MCF 10A (cell line): ENCODE measurements around the gene CASR. TPM values are rescaled to one million over a fixed set of nuclear protein-coding genes. Genes with fewer than 3 reads are reported as not detected.

Source experiments
- BruUV-seq: library from RNA; stranded (reverse); fragments of 400-500 nt; replicated peaks from 2 replicates; lab custom pipeline; 2021; lab: Mats Ljungman, UMichigan
- CTCF ChIA-PET: fragments of 300-600 bp; sonication (Branson Sonifier 250); formaldehyde crosslinking; extraction: SDS; loops from one replicate; lab custom pipeline; 2021; ENCODE audit warnings: antibody characterized with exemption, inconsistent platforms; lab: Yijun Ruan, JAX
- POLR2A ChIA-PET: fragments of 300-600, 350-650 bp; sonication (Branson Sonifier 250); formaldehyde crosslinking; extraction: SDS; loops from one replicate; lab custom pipeline; 2020; ENCODE audit warnings: antibody characterized with exemption, inconsistent platforms; lab: Yijun Ruan, JAX
- DNase-seq: peaks from one replicate; pipeline ENCODE4 v3.0.0-alpha.2; 2018; ENCODE audit not compliant: unreplicated experiment
- H3K27ac Mint-ChIP-seq: one replicate; pipeline ENCODE4 v1.8.0; 2022; ENCODE audit warnings: mild to moderate bottlenecking, low read depth, mixed read lengths; ENCODE audit not compliant: unreplicated experiment
- H3K27me3 Mint-ChIP-seq: one replicate; pipeline ENCODE4 v1.8.0; 2022; ENCODE audit warnings: mixed read lengths; ENCODE audit not compliant: insufficient read depth, unreplicated experiment
- H3K36me3 Mint-ChIP-seq: one replicate; pipeline ENCODE4 v1.8.0; 2022; ENCODE audit warnings: mild to moderate bottlenecking, moderate library complexity, mixed read lengths; ENCODE audit not compliant: insufficient read depth, unreplicated experiment
- H3K4me1 Mint-ChIP-seq: one replicate; pipeline ENCODE4 v1.8.0; 2022; ENCODE audit warnings: mixed read lengths; ENCODE audit not compliant: insufficient read depth, unreplicated experiment
- H3K4me3 Mint-ChIP-seq: one replicate; pipeline ENCODE4 v1.8.0; 2022; ENCODE audit warnings: mild to moderate bottlenecking, moderate library complexity, mixed read lengths; ENCODE audit not compliant: unreplicated experiment
- H3K9me3 Mint-ChIP-seq: one replicate; pipeline ENCODE4 v1.8.0; 2022; ENCODE audit warnings: mixed read lengths; ENCODE audit not compliant: unreplicated experiment
- intact Hi-C: fragments of 100-400 bp; cut with micrococcal nuclease; formaldehyde crosslinking; loops from 2 replicates; pipeline ENCODE4 v1.14.1; 2022
- total RNA-seq: library from RNA; stranded (reverse); gene quantifications from 2 replicates; pipeline ENCODE4 v1.2.3, GENCODE V29; 2022
- TF ChIP-seq, protein P1 (sequence below): fragments of 200-600 bp; IDR thresholded peaks from one replicate; pipeline ENCODE4 v1.8.0; 2022; ENCODE audit warnings: antibody characterized with exemption, mild to moderate bottlenecking; ENCODE audit not compliant: unreplicated experiment

The CASR gene
- total RNA-seq, 1 experiment from 2014 or later = not detected

DNA sequence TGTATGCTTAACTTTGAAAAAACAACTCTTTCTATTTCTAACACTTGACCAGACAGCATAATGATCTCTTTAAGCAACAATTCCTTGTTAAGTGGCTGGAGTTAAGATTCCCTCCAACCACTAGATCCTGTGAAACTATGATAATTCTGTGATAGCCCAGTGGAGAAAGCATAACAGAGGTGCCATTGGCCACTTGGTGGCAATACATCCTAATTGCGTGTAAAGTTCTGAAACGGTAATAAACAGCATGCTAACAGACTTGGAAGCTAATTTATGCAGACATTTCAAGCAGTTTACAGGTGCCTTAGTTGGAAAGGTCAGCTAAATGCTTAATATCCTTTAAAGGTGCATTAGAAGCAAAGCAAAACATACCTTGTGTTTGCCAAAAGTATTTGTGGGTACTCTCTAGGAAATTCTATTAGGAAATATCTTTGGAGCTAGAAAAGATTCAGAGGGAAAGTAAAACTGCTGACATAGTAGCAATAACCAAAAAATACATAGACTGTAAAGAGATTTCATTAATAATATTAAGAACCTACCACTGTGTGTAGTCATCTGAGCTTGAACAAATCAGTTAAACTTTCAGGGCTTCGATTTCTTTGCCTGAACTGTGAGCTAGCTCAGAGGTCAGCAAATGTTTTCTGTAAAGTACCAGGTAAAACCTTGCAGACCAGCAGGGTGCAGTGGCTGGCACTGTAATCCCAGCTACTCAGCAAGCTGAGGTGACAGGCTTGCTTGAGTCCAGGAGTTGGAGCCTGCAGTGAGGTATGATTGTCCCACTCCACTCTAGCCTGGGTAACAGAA is 122.6 kb downstream of the CASR start:
- CTCF ChIA-PET = interaction anchor here (0.6 to 7.3 kb wide), 49 partner anchors 9 to 759 kb away, joined by 3 to 165 read pairs (median 5); partner anchors contain the start of genes CASR, CSTA, FAM162A and WDR5B
- no peaks in the 10 kb centered on the region for H3K27me3 Mint-ChIP-seq
- no peak overlapping the region for H3K27ac Mint-ChIP-seq
- POLR2A ChIA-PET = interaction anchor here (0.5 to 4.3 kb wide), 19 partner anchors 9 to 759 kb away, joined by 3 to 45 read pairs (median 4); partner anchors contain the start of genes CSTA, FAM162A, MIX23 and WDR5B
- BruUV-seq = no TSS peak
- TF ChIP-seq, protein P1, sequence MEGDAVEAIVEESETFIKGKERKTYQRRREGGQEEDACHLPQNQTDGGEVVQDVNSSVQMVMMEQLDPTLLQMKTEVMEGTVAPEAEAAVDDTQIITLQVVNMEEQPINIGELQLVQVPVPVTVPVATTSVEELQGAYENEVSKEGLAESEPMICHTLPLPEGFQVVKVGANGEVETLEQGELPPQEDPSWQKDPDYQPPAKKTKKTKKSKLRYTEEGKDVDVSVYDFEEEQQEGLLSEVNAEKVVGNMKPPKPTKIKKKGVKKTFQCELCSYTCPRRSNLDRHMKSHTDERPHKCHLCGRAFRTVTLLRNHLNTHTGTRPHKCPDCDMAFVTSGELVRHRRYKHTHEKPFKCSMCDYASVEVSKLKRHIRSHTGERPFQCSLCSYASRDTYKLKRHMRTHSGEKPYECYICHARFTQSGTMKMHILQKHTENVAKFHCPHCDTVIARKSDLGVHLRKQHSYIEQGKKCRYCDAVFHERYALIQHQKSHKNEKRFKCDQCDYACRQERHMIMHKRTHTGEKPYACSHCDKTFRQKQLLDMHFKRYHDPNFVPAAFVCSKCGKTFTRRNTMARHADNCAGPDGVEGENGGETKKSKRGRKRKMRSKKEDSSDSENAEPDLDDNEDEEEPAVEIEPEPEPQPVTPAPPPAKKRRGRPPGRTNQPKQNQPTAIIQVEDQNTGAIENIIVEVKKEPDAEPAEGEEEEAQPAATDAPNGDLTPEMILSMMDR = peak; percentile 38
- H3K36me3 Mint-ChIP-seq = no peaks in the 10 kb centered on the region
- H3K4me3 Mint-ChIP-seq = no peak overlapping the region
- H3K9me3 Mint-ChIP-seq = no peaks in the 10 kb centered on the region
- peak; percentile 52 for DNase-seq
- no peaks in the 10 kb centered on the region for H3K4me1 Mint-ChIP-seq
- intact Hi-C loops = loop anchor here (1.0 to 2.0 kb wide), 2 partner anchors 50 to 79 kb away; partner anchors contain the start of gene FAM162A

DNA sequence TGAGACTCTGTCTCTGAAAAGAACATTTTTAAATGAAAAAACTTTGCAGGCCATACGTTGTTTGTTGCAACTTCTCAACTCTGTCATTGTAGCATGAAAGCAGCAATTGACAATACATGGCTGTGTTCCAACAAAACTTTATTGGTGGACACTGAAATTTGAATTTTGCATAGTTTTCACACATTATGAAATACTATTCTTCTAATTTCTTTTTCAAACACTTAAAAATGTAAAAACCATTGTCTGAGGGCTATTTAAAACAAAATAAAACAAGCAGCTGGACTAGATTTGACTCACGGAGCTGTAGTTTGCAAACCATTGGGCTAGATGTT is 123.1 kb downstream of the CASR start:
- ChIA-PET POLR2A (interaction anchor here (0.8 to 4.3 kb wide), 15 partner anchors 12 to 555 kb away, joined by 3 to 45 read pairs (median 6); partner anchors contain the start of genes CSTA, FAM162A, MIX23 and WDR5B), CTCF (interaction anchor here (0.7 to 7.3 kb wide), 44 partner anchors 8 to 760 kb away, joined by 3 to 165 read pairs (median 5); partner anchors contain the start of genes CSTA, FAM162A and WDR5B)
- TF ChIP-seq, protein P1 = no peak
- Mint-ChIP-seq H3K4me1 (no peaks in the 10 kb centered on the region), H3K9me3 (no peaks in the 10 kb centered on the region), H3K27ac (no peak overlapping the region), H3K27me3 (no peaks in the 10 kb centered on the region), H3K36me3 (no peaks in the 10 kb centered on the region), H3K4me3 (no peak overlapping the region)
- no TSS peak for BruUV-seq
- intact Hi-C loops = loop anchor here (1.0 to 2.0 kb wide), 2 partner anchors 50 to 78 kb away; partner anchors contain the start of gene FAM162A
- no peak for DNase-seq

DNA sequence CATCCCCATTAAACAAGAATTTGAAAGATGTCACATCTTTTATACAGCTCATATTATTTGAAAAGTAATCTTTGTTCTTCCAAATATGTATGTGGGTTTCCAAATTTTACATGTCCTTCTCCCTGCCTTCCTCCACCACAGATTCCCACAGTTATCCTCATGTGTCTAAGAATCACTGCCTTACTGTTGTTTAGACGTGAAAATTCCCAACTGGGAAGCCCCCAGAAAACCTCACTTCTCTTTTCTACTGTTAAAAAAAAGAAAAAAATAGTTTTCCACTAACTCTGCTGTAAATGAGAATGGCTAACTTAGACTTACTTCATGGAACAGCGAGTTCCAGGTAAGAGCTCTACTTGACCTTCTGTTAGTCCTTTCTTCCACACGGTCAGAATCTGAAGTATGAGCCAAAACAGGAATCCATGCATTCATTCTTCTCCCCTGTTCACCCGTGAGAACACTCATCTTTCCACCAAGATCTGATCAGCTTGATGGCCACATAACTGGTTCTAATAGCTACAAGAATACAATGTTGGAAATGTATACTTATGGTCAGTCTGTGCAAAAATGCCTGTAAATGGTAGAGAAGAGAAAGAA is 123.7 kb downstream of the CASR start:
- Mint-ChIP-seq H3K4me3 (no peak overlapping the region), H3K27me3 (no peaks in the 10 kb centered on the region), H3K9me3 (no peaks in the 10 kb centered on the region), H3K36me3 (no peaks in the 10 kb centered on the region), H3K27ac (no peak overlapping the region), H3K4me1 (no peaks in the 10 kb centered on the region)
- ChIA-PET CTCF (interaction anchor here (0.6 to 7.3 kb wide), 28 partner anchors 8 to 309 kb away, joined by 3 to 165 read pairs (median 8); partner anchors contain the start of genes CSTA, FAM162A and WDR5B), POLR2A (interaction anchor here (0.7 to 4.3 kb wide), 17 partner anchors 11 to 156 kb away, joined by 3 to 45 read pairs (median 4); partner anchors contain the start of genes CSTA, FAM162A, MIX23 and WDR5B)
- no TSS peak for BruUV-seq
- no peak for DNase-seq
- TF ChIP-seq, protein P1 = no peak
- intact Hi-C loops = loop anchor here (2.0 kb wide), 1 partner anchor 78 kb away; the partner anchor contains the start of gene FAM162A
